Endometrium (tissue), 2 donors: ENCODE results near the gene ADGRD1.

Experiments
- FAIRE-seq: peaks from 2 replicates; lab custom pipeline; 2012; peaks lifted over from hg19 to GRCh38; lab: Jason Lieb, UNC
- donor health status: control.
- donor health status: control.

ADGRD1 gene

DNA sequence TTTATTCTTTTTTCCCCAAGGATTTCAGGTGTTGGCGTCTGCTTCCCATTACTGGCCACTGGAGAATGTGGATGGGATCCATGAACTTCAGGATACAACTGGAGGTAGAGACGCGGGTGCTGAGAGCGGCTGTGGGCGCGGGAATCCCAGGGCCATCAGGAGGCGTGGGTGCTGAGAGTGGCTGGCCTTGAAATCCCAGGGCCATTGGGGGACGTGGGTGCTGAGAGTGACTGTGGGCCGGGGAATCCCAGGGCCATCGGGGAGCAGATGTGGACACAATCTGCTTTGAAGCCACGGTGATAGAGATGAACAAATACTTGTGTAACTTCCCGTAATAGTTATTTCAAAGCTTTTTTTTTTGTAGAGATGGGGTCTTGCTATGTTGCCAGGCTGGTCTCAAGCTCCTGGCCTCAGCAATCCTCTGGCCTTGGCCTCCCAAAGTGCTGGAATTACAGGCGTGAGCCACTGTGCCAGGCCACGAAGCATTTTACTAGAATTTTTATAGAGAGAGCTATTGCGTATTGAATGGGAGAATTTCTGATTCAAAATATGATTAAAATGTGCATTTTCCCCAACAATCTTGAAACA is 12.8 kb downstream of the ADGRD1 start:
- FAIRE-seq, result no peak

DNA sequence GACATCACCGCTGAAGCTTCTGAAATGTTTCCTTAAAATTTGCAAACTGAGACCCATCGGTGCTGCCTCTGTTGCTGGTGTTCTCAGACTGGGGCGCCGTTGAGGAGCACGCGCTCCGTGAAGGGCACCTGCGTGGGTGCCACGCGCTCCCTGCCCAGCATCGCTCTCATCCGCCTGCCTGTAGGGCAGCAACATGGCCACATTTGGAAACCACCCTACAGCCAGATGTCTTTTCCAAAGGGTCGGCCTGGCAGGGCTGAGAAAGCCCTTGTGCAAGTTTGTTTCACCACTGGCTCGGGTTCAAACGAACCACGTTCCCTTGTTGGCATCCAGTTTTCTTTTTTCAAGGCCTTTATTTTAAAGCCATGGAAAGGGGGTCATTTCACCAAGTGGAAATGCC is 13.9 kb downstream of the ADGRD1 start:
- FAIRE-seq, result no peak

DNA sequence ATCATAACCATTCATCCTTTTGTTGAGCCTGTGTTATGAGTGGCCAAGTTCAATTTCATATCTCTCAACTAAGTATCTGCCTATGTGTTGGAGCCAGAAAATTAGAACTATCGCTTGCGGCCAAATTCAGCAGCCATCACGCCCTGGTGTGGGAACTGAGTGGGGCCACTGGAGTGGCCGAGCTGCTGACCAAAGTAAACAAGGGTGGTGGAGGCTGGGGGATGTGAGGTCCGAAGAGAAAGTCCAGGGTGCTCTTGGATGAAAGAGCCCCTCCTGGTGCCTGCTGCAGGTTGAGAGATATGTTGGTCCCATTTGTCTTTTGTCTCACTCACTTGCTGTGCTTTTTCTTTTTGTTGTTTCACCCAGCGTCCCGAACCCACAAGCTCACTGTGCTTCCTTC is 14.9 kb downstream of the ADGRD1 start:
- no peak for FAIRE-seq

DNA sequence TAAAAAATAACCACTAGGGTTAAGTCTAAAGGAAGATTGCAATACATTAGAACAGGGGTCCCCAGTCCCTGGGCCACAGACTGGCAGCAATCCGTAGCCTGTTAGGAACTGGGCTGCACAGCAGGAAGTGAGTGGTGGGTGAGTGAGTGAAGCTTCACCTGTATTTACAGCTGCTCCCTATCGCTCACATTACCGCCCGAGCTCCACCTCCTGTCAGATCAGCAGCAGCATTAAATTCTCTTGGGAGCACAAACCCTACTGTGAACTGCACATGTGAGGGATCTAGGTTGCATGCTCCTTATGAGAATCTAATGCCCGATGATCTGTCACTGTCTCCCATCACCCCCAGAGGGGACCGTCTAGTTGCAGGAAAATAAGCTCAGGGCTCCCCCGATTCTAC is 15.5 kb downstream of the ADGRD1 start:
- no peak for FAIRE-seq

DNA sequence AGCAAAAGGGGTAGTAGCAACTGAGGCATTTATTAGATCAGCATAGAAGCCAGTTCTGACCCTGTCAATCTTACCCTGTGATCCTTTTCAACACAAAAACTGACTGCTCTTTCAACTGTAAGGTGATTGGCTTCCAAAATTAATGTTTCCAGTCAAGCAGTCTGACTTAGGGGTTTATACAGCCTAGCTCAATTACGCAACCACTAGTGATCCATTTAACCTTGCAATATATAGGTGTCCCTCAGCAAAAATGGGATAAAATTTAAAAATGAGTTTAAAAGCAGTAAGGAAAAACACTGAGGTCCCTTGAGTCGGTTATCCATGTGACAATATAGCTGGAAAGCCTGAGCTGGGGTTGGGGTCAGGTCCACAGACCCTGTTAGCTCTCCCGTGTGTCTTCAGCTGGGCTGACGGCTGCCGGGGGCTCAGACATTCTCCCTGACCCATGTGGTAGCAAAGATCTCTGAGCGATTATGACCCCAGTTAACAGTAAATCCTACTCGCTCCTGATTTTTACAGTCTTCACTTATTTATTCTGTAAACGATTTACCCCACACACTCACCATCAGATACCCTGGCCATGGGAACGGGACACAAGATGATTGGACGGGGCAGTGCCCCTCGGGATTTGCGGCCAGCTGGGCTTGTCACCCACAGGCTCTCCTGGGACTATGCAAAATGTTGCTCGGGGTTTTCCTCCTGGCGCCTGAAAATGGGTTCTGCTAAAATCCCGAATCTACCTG is 16.6 kb downstream of the ADGRD1 start:
- FAIRE-seq, result no peak

DNA sequence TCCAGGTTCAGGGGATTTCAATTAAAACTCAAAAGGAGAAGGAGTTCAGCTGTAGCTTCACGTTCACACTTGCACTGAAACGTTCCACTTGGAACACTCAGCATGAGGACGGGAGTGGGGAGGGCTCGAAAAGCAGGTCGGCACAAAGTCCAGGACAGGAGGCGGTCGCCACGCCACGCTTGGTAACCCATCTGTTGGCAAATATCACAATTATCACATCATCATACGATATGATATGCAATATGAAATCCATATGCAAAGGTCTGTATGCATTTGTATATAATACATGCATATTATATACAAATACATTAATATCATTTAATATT is 17.2 kb downstream of the ADGRD1 start:
- no peak for FAIRE-seq

DNA sequence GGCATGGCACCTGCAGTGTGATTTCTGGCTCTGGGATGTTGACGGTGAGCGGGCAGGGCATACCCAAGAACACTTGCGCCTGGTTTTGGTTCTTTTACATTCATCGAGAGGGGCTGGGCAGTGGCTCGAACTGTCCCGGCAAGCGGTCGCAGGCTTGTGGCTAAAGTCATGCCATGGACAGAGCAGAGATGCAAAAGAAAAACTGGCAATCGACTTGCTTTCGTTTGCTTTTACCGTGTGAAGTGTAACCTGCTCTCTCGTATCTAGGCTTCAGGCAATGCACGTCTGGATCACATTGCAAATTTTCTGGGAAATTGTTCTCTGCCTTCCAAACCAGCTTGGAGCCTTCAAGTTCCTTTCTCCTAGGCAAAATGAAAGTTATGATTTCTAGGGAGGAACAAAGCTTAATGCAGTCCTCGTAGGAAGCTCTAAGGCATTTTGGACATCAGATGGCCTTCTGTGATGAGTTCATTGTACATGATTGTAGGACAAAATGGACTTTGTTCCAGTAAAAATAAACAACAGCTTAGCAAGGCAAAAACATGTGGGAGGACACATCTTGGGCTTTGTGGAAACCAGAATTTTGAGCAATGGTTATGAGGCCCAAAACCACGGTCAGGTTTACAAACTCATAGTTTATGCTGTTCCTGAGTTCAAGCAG is 18.3 kb downstream of the ADGRD1 start:
- peak; percentile 39 for FAIRE-seq

DNA sequence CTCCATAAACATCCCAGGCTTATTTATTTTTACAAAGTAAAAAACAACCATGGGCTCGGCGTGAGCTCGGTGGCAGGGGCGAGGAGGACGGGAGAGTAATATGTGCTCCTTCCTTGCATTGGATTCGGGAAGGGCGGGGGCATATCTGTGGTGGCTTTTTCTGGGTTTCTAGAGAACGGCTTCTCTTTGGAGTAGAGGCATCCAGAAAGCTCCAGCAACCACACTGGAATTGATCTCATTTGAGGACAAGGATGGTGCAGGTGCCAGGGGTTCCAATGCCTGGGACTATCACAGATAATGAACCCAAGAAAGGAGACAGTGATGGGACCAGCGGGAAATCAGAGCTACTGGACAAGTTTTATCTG is 18.9 kb downstream of the ADGRD1 start:
- FAIRE-seq, result no peak

DNA sequence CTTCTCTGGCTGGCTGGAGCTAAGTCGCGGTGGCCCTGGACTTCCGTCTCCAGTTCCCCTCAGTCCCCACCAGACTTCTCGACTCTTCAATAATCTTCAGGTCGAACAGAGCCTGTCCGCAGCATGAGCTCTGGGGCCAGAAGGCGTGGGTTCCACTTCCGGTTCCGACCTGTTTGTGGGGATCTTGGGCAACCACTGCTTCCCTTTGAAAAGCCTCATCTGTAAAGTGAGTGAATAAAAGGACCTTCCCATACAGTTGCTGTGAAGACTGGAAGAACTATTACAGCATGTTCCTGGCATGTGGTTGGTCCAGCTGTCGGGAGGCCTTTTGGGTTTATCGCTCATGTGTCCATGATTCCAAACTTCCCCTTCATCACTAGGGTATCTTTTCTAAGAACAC is 19.4 kb downstream of the ADGRD1 start:
- FAIRE-seq, result no peak

DNA sequence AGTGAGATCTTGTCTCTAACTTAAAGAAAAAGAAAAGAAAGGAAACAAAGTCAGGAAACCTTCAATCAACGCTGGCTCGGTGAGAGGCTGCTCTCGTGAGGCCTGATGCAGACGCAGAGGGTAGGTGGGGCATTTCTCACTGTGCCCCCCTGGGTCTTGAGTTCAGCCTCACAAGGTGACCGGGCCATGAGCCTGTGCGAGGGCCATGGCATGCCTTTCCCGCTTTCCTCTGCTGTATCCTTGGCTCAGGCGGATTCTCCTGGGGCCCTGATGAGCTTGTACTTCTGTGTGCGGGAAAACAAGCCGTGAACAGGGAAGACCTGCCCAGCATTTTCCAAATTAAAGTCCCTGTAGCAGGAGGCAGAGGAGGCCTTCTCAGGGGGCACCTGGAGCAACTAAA is 20.2 kb downstream of the ADGRD1 start:
- no peak for FAIRE-seq

DNA sequence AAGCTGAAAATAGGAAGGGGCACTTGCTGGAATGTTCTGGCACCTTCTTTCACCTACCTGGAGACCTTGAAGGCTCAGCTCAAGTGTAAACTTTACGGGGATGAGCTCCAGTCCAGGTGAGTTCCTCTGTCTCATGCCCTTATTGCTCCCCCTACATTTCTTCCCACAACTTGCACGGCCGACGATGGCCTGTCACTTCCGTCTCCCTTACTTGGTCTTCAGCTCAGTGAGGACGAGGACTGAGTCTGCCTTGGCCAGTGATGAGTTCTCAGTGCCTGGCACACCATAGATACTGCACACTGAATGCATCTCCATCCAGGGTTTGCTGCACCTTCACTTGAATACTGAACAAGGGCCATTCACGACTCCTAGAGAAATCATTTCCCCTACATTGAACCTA is 21.4 kb downstream of the ADGRD1 start:
- no peak for FAIRE-seq

DNA sequence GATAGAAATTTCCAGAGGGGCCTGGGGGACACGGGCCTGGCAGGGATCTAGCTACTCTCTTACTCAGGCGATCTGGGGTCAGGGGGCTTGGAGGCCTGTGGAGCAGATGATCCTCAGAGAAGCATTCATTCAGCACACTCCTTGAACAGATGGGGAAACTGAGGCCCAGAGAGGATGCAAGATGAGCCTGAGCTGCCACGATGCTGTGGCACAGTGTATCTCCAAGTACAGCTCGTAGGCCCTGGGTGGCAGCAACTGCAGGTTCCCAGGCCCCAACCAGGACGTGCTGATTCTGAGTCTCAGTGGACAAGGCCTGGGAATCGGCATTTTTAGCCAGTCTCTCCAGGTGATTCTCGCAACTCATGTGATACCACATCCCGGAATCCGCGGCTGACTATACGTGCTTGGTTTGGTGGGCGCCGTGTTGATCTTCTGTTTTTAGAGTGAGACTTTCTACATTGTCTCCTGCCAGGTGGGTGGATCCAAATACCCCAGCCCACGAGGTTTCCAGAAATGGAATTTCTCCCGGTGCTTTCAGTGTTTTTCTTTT is 22.5 kb downstream of the ADGRD1 start:
- FAIRE-seq, result no peak

DNA sequence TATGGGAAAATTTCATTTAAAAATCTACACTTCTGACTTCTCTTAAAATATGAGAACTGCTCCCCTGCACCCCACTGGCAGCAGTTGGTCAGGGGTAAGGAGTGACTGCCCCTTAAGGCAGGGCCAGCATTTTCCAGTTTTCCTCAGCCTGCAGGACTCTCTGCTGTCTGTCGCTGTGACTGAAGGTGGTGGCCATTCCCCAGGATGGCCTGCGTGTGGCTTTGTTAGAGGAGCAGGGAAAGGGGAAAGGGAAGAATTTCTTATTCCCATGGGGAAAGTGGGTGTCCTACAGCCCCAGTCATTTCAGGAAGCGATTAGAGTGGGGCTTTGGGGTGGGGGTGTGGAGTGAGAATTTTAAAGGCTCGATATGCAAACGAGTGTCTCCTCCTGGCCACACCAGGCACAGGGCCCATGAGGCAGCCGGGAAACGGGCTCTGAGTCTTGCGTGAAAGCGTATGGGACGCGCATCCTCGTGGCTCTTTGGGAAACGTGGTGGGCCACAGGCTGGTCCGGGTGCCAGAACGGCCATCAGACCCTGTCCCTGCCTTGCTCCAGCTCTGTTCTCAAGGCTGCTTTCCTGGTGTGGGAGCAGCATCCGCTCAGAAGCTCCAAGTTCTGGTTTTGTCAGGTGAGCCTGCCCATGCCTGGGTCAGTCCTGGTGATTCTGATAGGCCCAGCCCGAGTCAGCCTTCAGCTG is 23.5 kb downstream of the ADGRD1 start:
- no peak for FAIRE-seq

DNA sequence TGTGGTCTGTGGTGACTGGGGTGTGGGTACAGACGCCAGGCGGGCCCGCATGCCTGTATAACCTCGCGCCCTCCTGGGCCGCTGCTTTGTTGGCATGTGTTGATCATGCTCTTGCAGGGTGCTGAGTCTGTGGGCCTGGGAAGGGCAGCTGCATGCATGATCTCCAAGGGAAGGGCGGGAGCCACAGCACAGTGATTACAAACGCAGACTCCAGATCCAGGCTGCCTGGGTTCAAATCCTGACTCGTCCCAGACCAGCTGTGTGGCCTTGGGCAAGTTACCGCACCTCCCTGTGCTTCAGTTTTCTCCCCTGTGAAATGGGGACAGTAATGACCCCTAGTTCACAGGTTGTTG is 24.0 kb downstream of the ADGRD1 start:
- FAIRE-seq, result no peak

DNA sequence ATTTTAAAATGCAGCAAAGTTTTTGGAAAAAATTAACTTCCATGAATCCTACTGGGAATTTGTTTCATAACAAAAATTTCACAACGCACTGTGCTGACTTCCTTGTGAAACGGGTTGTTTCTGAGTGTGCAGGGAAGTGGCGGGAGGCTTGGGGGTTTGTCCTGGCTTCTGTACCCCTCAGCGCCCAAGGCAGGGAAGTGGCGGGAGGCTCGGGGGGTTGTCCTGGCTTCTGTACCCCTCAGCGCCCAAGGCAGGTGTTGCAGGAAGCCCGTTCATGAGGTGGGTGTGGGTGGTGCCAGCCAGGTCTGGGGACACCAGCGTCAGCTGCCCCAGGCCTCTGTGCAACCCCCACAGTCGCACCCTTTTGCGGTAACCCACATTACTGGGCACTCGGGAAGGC is 25.1 kb downstream of the ADGRD1 start:
- FAIRE-seq, result no peak

DNA sequence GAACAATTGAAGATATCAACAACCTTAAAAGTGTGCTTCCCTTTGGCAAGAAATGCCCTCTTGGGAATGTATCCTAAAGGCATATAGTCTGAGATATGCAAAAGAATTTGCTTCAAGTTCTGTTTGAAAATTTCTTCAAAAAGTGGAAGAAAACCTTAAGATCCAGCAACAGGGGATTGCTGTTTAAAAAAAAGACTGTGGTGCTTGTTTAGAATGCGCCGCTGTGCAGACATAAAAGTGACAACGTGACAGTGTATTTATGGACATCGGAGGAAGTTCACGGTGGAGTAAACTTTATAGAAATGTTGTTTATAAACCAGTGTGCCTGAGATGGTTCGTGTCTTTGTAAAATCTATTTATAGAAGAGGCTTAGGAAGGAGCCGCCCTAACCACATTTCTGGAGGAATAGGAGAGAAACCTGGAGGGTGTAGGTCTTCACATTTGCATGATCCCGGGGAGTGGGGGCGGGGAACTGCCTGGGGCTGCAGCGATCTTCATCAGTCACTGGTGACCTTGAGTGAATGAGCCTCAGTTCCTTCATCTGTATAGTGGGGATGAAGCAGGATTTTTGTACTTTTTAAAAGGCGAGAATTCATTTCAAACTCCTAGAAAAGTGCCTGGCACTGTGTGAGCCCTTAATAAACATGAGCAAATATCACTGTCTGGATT is 27.5 kb downstream of the ADGRD1 start:
- peak; percentile 96 for FAIRE-seq

DNA sequence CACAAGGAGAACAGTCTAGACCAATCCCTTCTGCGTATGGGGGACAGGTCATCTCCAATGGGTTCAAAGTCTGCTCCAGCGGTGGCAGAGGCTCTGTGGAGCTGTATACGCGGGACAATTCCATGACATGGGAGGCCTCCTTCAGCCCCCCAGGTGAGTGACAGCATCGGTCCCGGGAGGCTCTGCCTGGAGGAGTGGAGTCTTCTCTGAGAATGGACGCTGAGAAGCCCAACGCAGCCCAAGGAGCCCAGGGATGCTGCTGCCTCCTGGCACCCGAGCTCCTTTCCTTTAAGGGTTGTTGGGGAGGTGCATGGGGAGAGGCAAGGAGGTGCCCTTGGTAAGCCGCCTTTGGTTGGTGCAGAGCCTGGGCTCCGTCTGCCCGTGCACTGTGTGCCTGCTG is 28.2 kb downstream of the ADGRD1 start:
- no peak for FAIRE-seq

DNA sequence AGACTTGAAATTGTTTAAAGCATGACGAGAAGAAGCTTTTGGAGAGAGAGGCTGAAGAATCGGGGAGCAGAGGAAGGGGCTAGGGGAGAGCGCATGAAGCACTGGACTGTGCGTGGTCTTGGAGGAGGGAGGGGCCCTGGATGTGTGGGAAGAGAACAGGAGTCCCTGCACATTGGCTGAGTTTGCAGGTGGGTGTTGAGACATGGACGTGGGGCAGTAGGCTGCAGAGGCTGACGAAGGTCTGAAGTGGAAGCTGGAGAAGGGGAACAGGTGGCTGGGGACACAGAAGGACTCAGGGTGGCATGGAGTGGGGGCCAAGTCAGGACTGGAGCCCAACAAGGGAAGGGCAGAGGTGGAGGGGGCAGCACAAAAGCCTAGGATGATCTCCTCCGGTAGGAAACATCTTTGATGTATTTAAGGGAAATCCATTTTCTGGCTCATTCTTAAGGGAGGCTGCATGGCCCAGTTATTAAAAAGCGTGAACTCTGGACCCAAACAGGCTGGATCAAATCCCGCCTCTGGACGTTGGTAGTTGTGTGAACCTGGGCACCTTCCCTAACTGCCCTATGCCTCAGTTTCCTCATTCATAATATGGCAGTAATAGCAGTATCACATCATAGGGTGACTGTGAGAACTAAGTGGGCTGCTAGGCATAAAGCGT is 29.0 kb downstream of the ADGRD1 start:
- FAIRE-seq, result no peak

DNA sequence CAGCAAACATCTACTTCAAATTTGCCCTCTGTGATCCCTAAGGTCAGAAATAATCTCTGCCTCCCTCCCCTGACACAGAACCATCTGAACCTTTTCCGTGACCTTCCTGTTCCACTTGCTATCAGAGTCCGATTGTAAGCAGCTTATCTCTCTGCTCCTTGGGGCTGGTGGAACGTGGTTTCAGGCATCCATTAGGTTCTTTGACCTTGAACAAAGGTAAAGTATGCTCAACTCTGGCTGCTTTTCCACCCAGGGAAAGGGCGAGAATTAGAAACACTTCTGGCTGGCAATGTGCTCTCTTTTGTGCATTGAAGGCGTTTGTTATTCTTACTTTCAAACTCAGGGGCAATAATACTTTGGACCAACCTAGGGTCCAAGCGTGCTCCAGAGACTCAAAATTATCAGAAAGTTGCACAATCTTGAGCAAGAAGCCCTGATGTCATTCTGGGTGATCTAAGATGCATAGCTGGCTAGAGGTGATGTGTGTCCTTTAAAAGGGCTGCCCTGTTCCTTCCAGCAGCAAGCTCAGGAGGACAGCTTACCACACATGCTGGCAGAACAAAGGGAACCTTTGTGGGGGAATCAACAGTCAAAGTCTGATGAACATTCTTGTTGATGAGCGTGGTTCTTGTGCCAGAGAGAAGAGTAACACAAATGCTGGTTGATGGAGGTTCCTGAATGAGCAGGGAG is 29.8 kb downstream of the ADGRD1 start:
- no peak for FAIRE-seq

DNA sequence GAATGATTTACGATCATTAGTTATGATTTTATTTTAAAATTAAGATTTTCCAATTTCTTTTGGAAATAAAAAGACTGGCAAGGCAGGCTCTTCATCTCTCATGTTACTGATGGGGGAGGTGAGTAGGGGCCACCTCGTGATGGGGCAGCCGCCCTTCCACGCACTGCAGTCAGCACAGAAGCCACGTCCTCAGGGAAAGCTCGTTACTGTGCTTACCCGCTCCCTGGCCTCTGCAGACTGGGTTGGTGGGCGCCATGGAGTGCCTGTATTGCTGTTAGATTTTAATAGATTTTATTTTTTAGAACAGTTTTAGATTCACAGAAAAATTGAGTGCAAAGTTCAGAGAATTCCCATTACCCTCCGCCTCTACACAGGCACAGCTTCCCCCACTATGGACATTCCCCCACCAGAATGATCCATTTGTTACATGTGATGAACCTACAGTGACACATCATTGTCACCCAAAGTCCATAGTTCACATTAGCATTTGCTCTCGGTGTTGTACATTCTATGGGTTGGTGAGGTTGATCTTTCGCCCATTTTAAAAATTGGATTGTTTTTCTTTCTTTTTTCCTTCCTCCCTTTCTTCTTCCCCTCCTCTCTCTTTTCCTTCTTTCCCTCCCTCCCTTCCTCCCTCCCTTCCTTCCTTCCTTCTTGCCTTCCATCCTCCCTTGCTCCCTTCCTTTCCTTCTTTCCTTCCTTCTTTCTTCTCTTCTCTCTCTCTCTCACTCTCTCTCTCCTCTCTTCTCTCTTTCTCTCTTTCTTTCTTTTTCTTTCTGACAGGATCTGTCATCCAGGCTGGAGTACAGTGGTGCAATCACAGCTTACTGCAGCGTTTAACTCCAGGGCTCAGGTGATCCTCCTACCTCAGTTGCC is 30.7 kb downstream of the ADGRD1 start:
- FAIRE-seq, result no peak
